SK-N-SH treated with all-trans-retinoic acid at 6 μM for 48 hours (cell line): Measurements from ENCODE around the gene UCHL3.

Source experiments
- ATAC-seq: fragments of 200-7000 bp; cut with Tn5 transposase; 3 replicates; pipeline ENCODE4 v1.9.1; 2020; ENCODE audit warnings: mild to moderate bottlenecking, moderate library complexity
- ARNTL ChIP-seq: fragments of 450-650 bp; formaldehyde crosslinking; IDR thresholded peaks from 2 replicates; pipeline ENCODE4 v1.5.0; 2020; ENCODE audit warnings: low read depth, mild to moderate bottlenecking, moderate library complexity, borderline replicate concordance
- BACH2 ChIP-seq: fragments of 250-450 bp; sonication (Bioruptor Pico); IDR thresholded peaks from 2 replicates; pipeline ENCODE4 v1.9.0; 2021; ENCODE audit warnings: mild to moderate bottlenecking, borderline replicate concordance
- CREB5 ChIP-seq: fragments of 250-450 bp; sonication (Bioruptor Pico); IDR thresholded peaks from 2 replicates; pipeline ENCODE4 v1.5.1; 2020; ENCODE audit warnings: low read depth, mild to moderate bottlenecking, moderate library complexity
- CSDC2 ChIP-seq: fragments of 250-450 bp; sonication (Bioruptor Pico); IDR thresholded peaks from 2 replicates; pipeline ENCODE4 v1.5.0; 2020; ENCODE audit warnings: mild to moderate bottlenecking, moderate library complexity
- CSRNP3 ChIP-seq: fragments of 250-450 bp; sonication (Bioruptor Pico); IDR thresholded peaks from 2 replicates; pipeline ENCODE4 v1.5.1; 2021; ENCODE audit warnings: mild to moderate bottlenecking, moderate library complexity
- ESRRG ChIP-seq: fragments of 250-450 bp; sonication (Bioruptor Pico); IDR thresholded peaks from 2 replicates; pipeline ENCODE4 v1.6.1; 2021; ENCODE audit warnings: mild to moderate bottlenecking
- ISL1 ChIP-seq: fragments of 250-450 bp; sonication (Bioruptor Pico); IDR thresholded peaks from 2 replicates; pipeline ENCODE4 v2.1.2; 2022; ENCODE audit warnings: mild to moderate bottlenecking, moderate library complexity
- OSR1 ChIP-seq: fragments of 250-450 bp; sonication (Bioruptor Pico); IDR thresholded peaks from 2 replicates; pipeline ENCODE4 v1.8.0; 2022; ENCODE audit warnings: moderate library complexity, mild to moderate bottlenecking, inconsistent platforms
- PATZ1 ChIP-seq: fragments of 250-450 bp; sonication (Bioruptor Pico); IDR thresholded peaks from 2 replicates; pipeline ENCODE4 v1.8.0; 2020; ENCODE audit warnings: mild to moderate bottlenecking, moderate library complexity, borderline replicate concordance
- POU6F1 ChIP-seq: fragments of 250-450 bp; sonication (Bioruptor Pico); IDR thresholded peaks from 2 replicates; pipeline ENCODE4 v1.8.0; 2021; ENCODE audit warnings: low read depth, mild to moderate bottlenecking, moderate library complexity, borderline replicate concordance
- PPARA ChIP-seq: fragments of 250-450 bp; sonication (Bioruptor Pico); IDR thresholded peaks from 2 replicates; pipeline ENCODE4 v1.5.0; 2020; ENCODE audit warnings: mild to moderate bottlenecking, borderline replicate concordance
- RARB ChIP-seq: fragments of 250-450 bp; sonication (Bioruptor Pico); IDR thresholded peaks from 2 replicates; pipeline ENCODE4 v1.8.0; 2021; ENCODE audit warnings: mild to moderate bottlenecking, moderate library complexity
- SNAI2 ChIP-seq: fragments of 250-450 bp; sonication (Bioruptor Pico); IDR thresholded peaks from 2 replicates; pipeline ENCODE4 v1.5.0; 2020; ENCODE audit warnings: mild to moderate bottlenecking, moderate library complexity
- TCF4 ChIP-seq: fragments of 250-450 bp; sonication (Bioruptor Pico); IDR thresholded peaks from 2 replicates; pipeline ENCODE4 v1.8.0; 2021; ENCODE audit warnings: mild to moderate bottlenecking, moderate library complexity, borderline replicate concordance
- TOX ChIP-seq: fragments of 250-450 bp; sonication (Bioruptor Pico); IDR thresholded peaks from 2 replicates; pipeline ENCODE4 v1.8.0; 2021; ENCODE audit warnings: mild to moderate bottlenecking, moderate library complexity, borderline replicate concordance
- TSHZ2 ChIP-seq: fragments of 250-450 bp; sonication (Bioruptor Pico); IDR thresholded peaks from 2 replicates; pipeline ENCODE4 v1.5.0; 2020; ENCODE audit warnings: mild to moderate bottlenecking, moderate library complexity
- ZC3H10 ChIP-seq: fragments of 250-450 bp; sonication (Bioruptor Pico); IDR thresholded peaks from 2 replicates; pipeline ENCODE4 v1.5.1; 2021; ENCODE audit warnings: mild to moderate bottlenecking, moderate library complexity
- ZFP3 ChIP-seq: fragments of 250-450 bp; sonication (Bioruptor Pico); IDR thresholded peaks from 2 replicates; pipeline ENCODE4 v1.5.0; 2020; ENCODE audit warnings: mild to moderate bottlenecking, moderate library complexity
- ZFP30 ChIP-seq: fragments of 450-650 bp; formaldehyde crosslinking; IDR thresholded peaks from 2 replicates; pipeline ENCODE4 v1.5.0; 2022; ENCODE audit warnings: mild to moderate bottlenecking, moderate library complexity
- ZNF565 ChIP-seq: fragments of 450-650 bp; formaldehyde crosslinking; conservative IDR thresholded peaks from 2 replicates; pipeline ENCODE4 v1.5.0; 2020; ENCODE audit warnings: low read depth, mild to moderate bottlenecking, moderate library complexity
- ZNF70 ChIP-seq: fragments of 450-650 bp; formaldehyde crosslinking; IDR thresholded peaks from 2 replicates; pipeline ENCODE4 v1.5.0; 2020; ENCODE audit warnings: mild to moderate bottlenecking, moderate library complexity
- ZNF8 ChIP-seq: fragments of 450-650 bp; formaldehyde crosslinking; IDR thresholded peaks from 2 replicates; pipeline ENCODE4 v1.5.0; 2020; ENCODE audit warnings: mild to moderate bottlenecking, moderate library complexity

UCHL3 gene

GRCh38 chr13:75603038-75603437, 53.4 kb downstream of the UCHL3 start:
- no peak for ATAC-seq
- TF ChIP-seq CSDC2 (no peak), CSRNP3 (CRISPR knock-in tag) (no peak), POU6F1 (CRISPR knock-in tag) (no peak), SNAI2 (CRISPR knock-in tag) (no peak), CREB5 (no peak), ARNTL (CRISPR knock-in tag) (no peak), ZFP3 (CRISPR knock-in tag) (no peak), OSR1 (CRISPR knock-in tag) (no peak), RARB (no peak), PPARA (CRISPR knock-in tag) (no peak), ZNF8 (no peak), ZNF565 (CRISPR knock-in tag) (no peak), BACH2 (CRISPR knock-in tag) (no peak), TOX (CRISPR knock-in tag) (no peak), ZC3H10 (no peak), ZNF70 (no peak), ISL1 (CRISPR knock-in tag) (no peak), PATZ1 (CRISPR knock-in tag) (no peak)

- no peak for ATAC-seq
- TF ChIP-seq CSRNP3 (CRISPR knock-in tag): no peak
- peak; percentile 48; the same call in 1 of the 2 replicates for TF ChIP-seq ISL1 (CRISPR knock-in tag)
These were observed 57.9 kb downstream of the UCHL3 start for GRCh38 chr13:75607447-75607846.

- TF ChIP-seq PPARA (CRISPR knock-in tag): no peak
- no peak for ATAC-seq
These were observed 60.9 kb downstream of the UCHL3 start for GRCh38 chr13:75610466-75610865.

GRCh38 chr13:75612354-75612753, 62.8 kb downstream of the UCHL3 start:
- no peak for ATAC-seq
- no peak for TF ChIP-seq CREB5
- TF ChIP-seq ZFP30: no peak
- TF ChIP-seq CSDC2: no peak
- TF ChIP-seq ESRRG: no peak
- TF ChIP-seq POU6F1 (CRISPR knock-in tag): no peak
- TF ChIP-seq ZNF70: no peak
- TF ChIP-seq TCF4 (CRISPR knock-in tag): no peak
- TF ChIP-seq TOX (CRISPR knock-in tag): no peak
- no peak for TF ChIP-seq TSHZ2
- TF ChIP-seq ZC3H10: no peak
